ENCODE data around the gene SUMF1. TPM values are rescaled to one million over a fixed set of nuclear protein-coding genes. Genes with fewer than 3 reads are reported as not detected.

The SUMF1 gene
- total and polyA plus RNA-seq, 4 donors: 13.0 to 34.2 (median 23.5) TPM

- H3K9me3 ChIP-seq (ENCODE audit: control insufficient read depth in 4 of 4, low read length in 3 of 4): no peaks in the 10 kb centered on the region
- DNase-seq (ENCODE audit: low spot score): no peak
- no peak overlapping the region for H3K4me3 ChIP-seq (ENCODE audit: low read depth in 1 of 3, low read length in 3 of 3)
- H3K9ac ChIP-seq (ENCODE audit: low read depth in 1 of 2, low read length in 2 of 2): no peak overlapping the region
- TF ChIP-seq CTCF (IDR thresholded peaks at IDR 0.05; ENCODE audit: low read depth, low read length, missing input control) (no peak), NR2F2 (IDR thresholded peaks at IDR 0.05) (no peak), GABPA (IDR thresholded peaks at IDR 0.05 in 1 of 2, conservative IDR thresholded peaks at IDR 0.05 in 1 of 2) (no peak), ZBTB33 (IDR thresholded peaks at IDR 0.05) (no peak), MAX (IDR thresholded peaks at IDR 0.05) (no peak), RAD21 (IDR thresholded peaks at IDR 0.05) (no peak), EGR1 (IDR thresholded peaks at IDR 0.05; ENCODE audit: low read depth in 2 of 2) (no peak), HNF4A (conservative IDR thresholded peaks at IDR 0.05) (no peak), FOXA2 (IDR thresholded peaks at IDR 0.05) (no peak), TAF1 (conservative IDR thresholded peaks at IDR 0.05) (no peak), FOXA1 (IDR thresholded peaks at IDR 0.05) (no peak), JUND (IDR thresholded peaks at IDR 0.05) (no peak), REST (IDR thresholded peaks at IDR 0.05) (no peak), HNF4G (IDR thresholded peaks at IDR 0.05) (no peak), ATF3 (IDR thresholded peaks at IDR 0.05) (no peak), RXRA (IDR thresholded peaks at IDR 0.05) (no peak)
- no peak overlapping the region for H3K27ac ChIP-seq (ENCODE audit: low read depth in 1 of 2, low read length in 2 of 2)
- peaks cover 0 to 6% (median 0%) of the 10 kb centered on the region in 4 donors for H3K4me1 ChIP-seq (ENCODE audit: control insufficient read depth in 4 of 4, insufficient read depth in 4 of 4, low read length in 3 of 4)
- H3K36me3 ChIP-seq (ENCODE audit: control insufficient read depth in 4 of 4, insufficient read depth in 3 of 4, low read depth in 1 of 4, low read length in 3 of 4): no peaks in the 10 kb centered on the region
- no peaks in the 10 kb centered on the region for H3K27me3 ChIP-seq (ENCODE audit: control insufficient read depth in 4 of 4, insufficient read depth in 4 of 4, low read length in 3 of 4)
- 82% methylated on average over 7 of the region's 7 CpGs for WGBS
Measured at GRCh38 chr3:4511491-4512262, 44.6 kb upstream of the SUMF1 start.
